SK-N-SH (cell line): ENCODE measurements around the gene PAQR7. TPM values are rescaled to one million over a fixed set of nuclear protein-coding genes. Genes with fewer than 3 reads are reported as not detected.

Source experiments
- CTCF ChIA-PET: fragments of 300-600, 350-600 bp; formaldehyde crosslinking; extraction: SDS; loops from one replicate; lab custom pipeline; 2021; lab: Yijun Ruan, JAX
- POLR2A ChIA-PET: fragments of 350-600 bp; sonication (Branson Sonifier 250); formaldehyde crosslinking; extraction: SDS; loops from one replicate; lab custom pipeline; 2020; ENCODE audit warnings: antibody characterized with exemption, inconsistent platforms; lab: Yijun Ruan, JAX
- DNase-seq: peaks from one replicate; pipeline ENCODE4 v3.0.0; 2012
- H2AFZ ChIP-seq: fragments of 200-600 bp; sonication (generic); 2 replicates; pipeline ENCODE4 v1.8.1; 2016; ENCODE audit warnings: antibody characterized with exemption, mild to moderate bottlenecking, low read depth
- H3F3A ChIP-seq: fragments of 200-600 bp; sonication (generic); replicated peaks from 2 replicates; pipeline ENCODE3; 2016; ENCODE audit warnings: antibody characterized with exemption, mild to moderate bottlenecking; ENCODE audit not compliant: insufficient read depth
- H3K27ac ChIP-seq, 2 experiments: fragments of 200-500 bp in 1 of 2; fragments of 200-600 bp in 1 of 2; sonication (Bioruptor generic) in 1 of 2; sonication (generic), shearing (Covaris generic) in 1 of 2; 2 replicates each; pipeline versions ENCODE4 v1.5.1 to v1.6.1; 2014 to 2016; ENCODE audit warnings: low read depth in 2 of 2, inconsistent platforms in 1 of 2, low read length in 1 of 2, mild to moderate bottlenecking in 1 of 2, mixed read lengths in 1 of 2
- H3K27me3 ChIP-seq: fragments of 200-600 bp; sonication (generic), shearing (Covaris generic); 2 replicates; pipeline ENCODE4 v1.6.1; 2016; ENCODE audit warnings: mixed run types; ENCODE audit not compliant: insufficient read depth
- H3K36me3 ChIP-seq, 2 experiments: fragments of 200-500 bp in 1 of 2; fragments of 200-600 bp in 1 of 2; sonication (Bioruptor generic) in 1 of 2; sonication (generic) in 1 of 2; replicated peaks in 1 of 2; 2 replicates each; pipeline versions ENCODE3 to v1.5.1; 2014 to 2016; ENCODE audit warnings: low read length in 1 of 2, mild to moderate bottlenecking in 1 of 2; ENCODE audit not compliant: insufficient read depth in 2 of 2, control insufficient read depth in 1 of 2
- H3K4me1 ChIP-seq, 2 experiments: fragments of 200-500 bp in 1 of 2; fragments of 200-600 bp in 1 of 2; sonication (Bioruptor generic) in 1 of 2; sonication (generic), shearing (Covaris generic) in 1 of 2; 2 replicates each; pipeline versions ENCODE4 v1.5.1 to v1.6.1; 2014 to 2016; ENCODE audit warnings: low read depth in 1 of 2, low read length in 1 of 2, mixed run types in 1 of 2; ENCODE audit not compliant: insufficient read depth in 2 of 2, control insufficient read depth in 1 of 2
- H3K4me2 ChIP-seq: fragments of 200-600 bp; sonication (generic), shearing (Covaris generic); 2 replicates; pipeline ENCODE4 v1.6.1; 2017; ENCODE audit warnings: mixed run types
- H3K4me3 ChIP-seq, 2 experiments: fragments of 200-500 bp in 1 of 2; fragments of 200-600 bp in 1 of 2; sonication (Bioruptor generic) in 1 of 2; sonication (generic), shearing (Covaris generic) in 1 of 2; 2 replicates each; pipeline versions ENCODE4 v1.5.1 to v1.8.1; 2014 to 2016; ENCODE audit warnings: low read depth in 2 of 2, inconsistent platforms in 1 of 2, low read length in 1 of 2, mild to moderate bottlenecking in 1 of 2, mixed read lengths in 1 of 2, moderate library complexity in 1 of 2
- H3K79me2 ChIP-seq: fragments of 200-600 bp; sonication (generic); 2 replicates; pipeline ENCODE4 v1.8.1; 2017; ENCODE audit warnings: mild to moderate bottlenecking; ENCODE audit not compliant: insufficient read depth
- H3K9ac ChIP-seq: fragments of 200-600 bp; sonication (generic); 2 replicates; pipeline ENCODE4 v1.6.1; 2017; ENCODE audit warnings: mixed run types
- H3K9me2 ChIP-seq: fragments of 200-600 bp; sonication (generic); 2 replicates; pipeline ENCODE4 v1.6.1; 2017; ENCODE audit warnings: mixed run types
- H3K9me3 ChIP-seq: fragments of 200-600 bp; sonication (generic); 2 replicates; pipeline ENCODE4 v1.6.1; 2017; ENCODE audit warnings: mixed run types, mild to moderate bottlenecking, moderate library complexity
- H4K20me1 ChIP-seq: fragments of 200-600 bp; sonication (generic); 2 replicates; pipeline ENCODE4 v1.6.1; 2017; ENCODE audit warnings: mild to moderate bottlenecking, mixed run types; ENCODE audit not compliant: insufficient read depth
- CHD2 ChIP-seq: fragments of 150-350 bp; IDR thresholded peaks from 2 replicates; pipeline ENCODE4 v1.6.1; 2018; ENCODE audit warnings: low read length; ENCODE audit not compliant: partially characterized antibody
- CTCF ChIP-seq: fragments of 200-600 bp; sonication (generic); IDR thresholded peaks from 2 replicates; pipeline ENCODE4 v1.6.1; 2017; ENCODE audit warnings: antibody characterized with exemption, mild to moderate bottlenecking, moderate library complexity
- FOSL2 ChIP-seq: IDR thresholded peaks from 2 replicates; pipeline ENCODE4 v1.4.0; 2012; ENCODE audit warnings: low read depth, mild to moderate bottlenecking, moderate library complexity, borderline replicate concordance
- MAX ChIP-seq: IDR thresholded peaks from 2 replicates; pipeline ENCODE4 v1.4.0; 2012; ENCODE audit warnings: low read depth
- MEF2A ChIP-seq: IDR thresholded peaks from 2 replicates; pipeline ENCODE4 v1.4.0; 2012; ENCODE audit warnings: low read depth, borderline replicate concordance
- NFIC ChIP-seq: IDR thresholded peaks from 2 replicates; pipeline ENCODE4 v1.4.0; 2012; ENCODE audit warnings: borderline replicate concordance
- PBX3 ChIP-seq: IDR thresholded peaks from 2 replicates; pipeline ENCODE4; 2012
- RCOR1 ChIP-seq: fragments of 150-350 bp; IDR thresholded peaks from 2 replicates; pipeline ENCODE4 v1.6.1; 2017; ENCODE audit warnings: antibody characterized with exemption, low read length
- RXRA ChIP-seq: IDR thresholded peaks from 2 replicates; pipeline ENCODE4 v1.4.0; 2012; ENCODE audit warnings: low read depth, mild to moderate bottlenecking, borderline replicate concordance
- TAF1 ChIP-seq: IDR thresholded peaks from 2 replicates; pipeline ENCODE4 v1.6.1; 2012; ENCODE audit warnings: low read depth, mild to moderate bottlenecking, low read length, moderate library complexity, borderline replicate concordance
- TCF12 ChIP-seq: IDR thresholded peaks from 2 replicates; pipeline ENCODE4 v1.4.0; 2012
- TEAD4 ChIP-seq: IDR thresholded peaks from 2 replicates; pipeline ENCODE4 v1.4.0; 2012; ENCODE audit warnings: mild to moderate bottlenecking, borderline replicate concordance; ENCODE audit not compliant: insufficient read depth
- WGBS: methylation state at CpG from one replicate; pipeline ENCODE4 v1.1.6; 2017; ENCODE audit warnings: low lambda C conversion rate; 5-methylcytosine and 5-hydroxymethylcytosine counted together
- polyA plus RNA-seq, 3 experiments: library from polyadenylated mRNA; depleted of rRNA; stranded (reverse); fragments of >200 nt; gene quantifications; 2 replicates each; pipeline ENCODE4 v1.2.3, GENCODE V29; 2012
- TF ChIP-seq, protein P1 (sequence below): IDR thresholded peaks from 2 replicates; pipeline ENCODE4 v1.6.1; 2012; ENCODE audit warnings: mild to moderate bottlenecking, low read depth, low read length, moderate library complexity

Gene PAQR7
- polyA plus RNA-seq, 1 of the 3 experiments (the other 2 are of a cell fraction): 5.6 TPM

DNA sequence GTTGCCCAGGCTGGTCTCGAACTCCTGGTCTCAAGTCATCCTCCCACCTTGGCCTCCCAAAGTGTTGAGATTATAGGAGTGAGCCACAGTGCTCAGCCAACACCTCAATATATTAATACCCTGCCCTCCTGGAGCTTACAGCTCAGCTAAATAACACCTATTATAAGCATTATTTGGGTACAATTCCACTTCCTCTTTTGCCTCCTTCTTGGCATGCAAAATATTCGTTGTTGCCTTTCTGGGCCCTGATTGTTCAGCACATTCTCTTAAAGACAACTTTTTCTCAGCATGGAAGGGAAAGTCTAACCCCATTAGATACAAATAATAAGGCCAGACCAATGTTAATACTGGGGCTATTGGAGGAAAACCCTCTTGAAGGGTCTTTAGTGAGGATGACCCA is 2.8 kb downstream of the PAQR7 start:
- no peak overlapping the region for H3K4me3 ChIP-seq
- CTCF ChIA-PET: no interaction called here
- H3K27ac ChIP-seq: no peak overlapping the region
- H3K9me3 ChIP-seq: no peaks in the 10 kb centered on the region
- no peak overlapping the region for H3K9ac ChIP-seq
- H3K36me3 ChIP-seq: no peaks in the 10 kb centered on the region
- H3K27me3 ChIP-seq: no peaks in the 10 kb centered on the region
- H3K79me2 ChIP-seq: peaks cover 13% of the 10 kb centered on the region
- no peak for DNase-seq
- no peak overlapping the region for H3K4me2 ChIP-seq
- 71% methylated on average over 2 of the region's 2 CpGs for WGBS
- TF ChIP-seq RCOR1 (no peak), MEF2A (no peak), TAF1 (no peak), CTCF (no peak), CHD2 (no peak), RXRA (no peak), PBX3 (no peak), TCF12 (no peak), NFIC (no peak), FOSL2 (no peak), TEAD4 (no peak), MAX (no peak)
- TF ChIP-seq, protein P1, sequence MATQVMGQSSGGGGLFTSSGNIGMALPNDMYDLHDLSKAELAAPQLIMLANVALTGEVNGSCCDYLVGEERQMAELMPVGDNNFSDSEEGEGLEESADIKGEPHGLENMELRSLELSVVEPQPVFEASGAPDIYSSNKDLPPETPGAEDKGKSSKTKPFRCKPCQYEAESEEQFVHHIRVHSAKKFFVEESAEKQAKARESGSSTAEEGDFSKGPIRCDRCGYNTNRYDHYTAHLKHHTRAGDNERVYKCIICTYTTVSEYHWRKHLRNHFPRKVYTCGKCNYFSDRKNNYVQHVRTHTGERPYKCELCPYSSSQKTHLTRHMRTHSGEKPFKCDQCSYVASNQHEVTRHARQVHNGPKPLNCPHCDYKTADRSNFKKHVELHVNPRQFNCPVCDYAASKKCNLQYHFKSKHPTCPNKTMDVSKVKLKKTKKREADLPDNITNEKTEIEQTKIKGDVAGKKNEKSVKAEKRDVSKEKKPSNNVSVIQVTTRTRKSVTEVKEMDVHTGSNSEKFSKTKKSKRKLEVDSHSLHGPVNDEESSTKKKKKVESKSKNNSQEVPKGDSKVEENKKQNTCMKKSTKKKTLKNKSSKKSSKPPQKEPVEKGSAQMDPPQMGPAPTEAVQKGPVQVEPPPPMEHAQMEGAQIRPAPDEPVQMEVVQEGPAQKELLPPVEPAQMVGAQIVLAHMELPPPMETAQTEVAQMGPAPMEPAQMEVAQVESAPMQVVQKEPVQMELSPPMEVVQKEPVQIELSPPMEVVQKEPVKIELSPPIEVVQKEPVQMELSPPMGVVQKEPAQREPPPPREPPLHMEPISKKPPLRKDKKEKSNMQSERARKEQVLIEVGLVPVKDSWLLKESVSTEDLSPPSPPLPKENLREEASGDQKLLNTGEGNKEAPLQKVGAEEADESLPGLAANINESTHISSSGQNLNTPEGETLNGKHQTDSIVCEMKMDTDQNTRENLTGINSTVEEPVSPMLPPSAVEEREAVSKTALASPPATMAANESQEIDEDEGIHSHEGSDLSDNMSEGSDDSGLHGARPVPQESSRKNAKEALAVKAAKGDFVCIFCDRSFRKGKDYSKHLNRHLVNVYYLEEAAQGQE: no peak
- POLR2A ChIA-PET: no interaction called here
- no peak overlapping the region for H2AFZ ChIP-seq
- peaks cover 16% of the 10 kb centered on the region for H3F3A ChIP-seq
- peaks cover 0 to 14% of the 10 kb centered on the region in 2 experiments; a peak in 1 of 4 replicates for H3K4me1 ChIP-seq
- H3K9me2 ChIP-seq: no peaks in the 10 kb centered on the region
- H4K20me1 ChIP-seq: no peaks in the 10 kb centered on the region
